Kidney epithelial cell (primary cell): Measurements from ENCODE around the gene RASA1. TPM values are rescaled to one million over a fixed set of nuclear protein-coding genes. Genes with fewer than 3 reads are reported as not detected.
A peak's percentile ranks its signal among the peaks of the same experiment; 100 is the strongest.
"Not testable (repeated sequence)": the region's sequence is repeated elsewhere in the genome, so short reads cannot be mapped to it uniquely, and the experiment has no call there.

ENCODE experiments used
- DNase-seq: peaks from one replicate; pipeline ENCODE4 v3.0.0-alpha.2; 2010; ENCODE audit warnings: low read depth
- H3K27me3 ChIP-seq: 2 replicates; pipeline ENCODE4 v1.6.0; 2011; ENCODE audit warnings: low read length; ENCODE audit not compliant: control insufficient read depth, insufficient read depth
- H3K36me3 ChIP-seq: 2 replicates; pipeline ENCODE4 v1.5.1; 2011; ENCODE audit warnings: low read length; ENCODE audit not compliant: control insufficient read depth, insufficient read depth
- H3K4me3 ChIP-seq: 2 replicates; pipeline ENCODE4 v1.5.1; 2011; ENCODE audit warnings: low read depth, mild to moderate bottlenecking, control low read depth, low read length
- total RNA-seq: library from RNA; depleted of rRNA; stranded (reverse); fragments of >200 nt; gene quantifications from 2 replicates; pipeline ENCODE4 v1.2.3, GENCODE V29; 2015
- TF ChIP-seq, protein P1 (sequence below): IDR thresholded peaks from 2 replicates; pipeline ENCODE4 v1.5.1; 2011; ENCODE audit warnings: mild to moderate bottlenecking, moderate library complexity, low read length, control low read depth, inconsistent platforms; ENCODE audit not compliant: insufficient read depth, poor library complexity, severe bottlenecking

The RASA1 gene
- total RNA-seq, 1 donor from 2014 or later, result 42.8 TPM

DNA sequence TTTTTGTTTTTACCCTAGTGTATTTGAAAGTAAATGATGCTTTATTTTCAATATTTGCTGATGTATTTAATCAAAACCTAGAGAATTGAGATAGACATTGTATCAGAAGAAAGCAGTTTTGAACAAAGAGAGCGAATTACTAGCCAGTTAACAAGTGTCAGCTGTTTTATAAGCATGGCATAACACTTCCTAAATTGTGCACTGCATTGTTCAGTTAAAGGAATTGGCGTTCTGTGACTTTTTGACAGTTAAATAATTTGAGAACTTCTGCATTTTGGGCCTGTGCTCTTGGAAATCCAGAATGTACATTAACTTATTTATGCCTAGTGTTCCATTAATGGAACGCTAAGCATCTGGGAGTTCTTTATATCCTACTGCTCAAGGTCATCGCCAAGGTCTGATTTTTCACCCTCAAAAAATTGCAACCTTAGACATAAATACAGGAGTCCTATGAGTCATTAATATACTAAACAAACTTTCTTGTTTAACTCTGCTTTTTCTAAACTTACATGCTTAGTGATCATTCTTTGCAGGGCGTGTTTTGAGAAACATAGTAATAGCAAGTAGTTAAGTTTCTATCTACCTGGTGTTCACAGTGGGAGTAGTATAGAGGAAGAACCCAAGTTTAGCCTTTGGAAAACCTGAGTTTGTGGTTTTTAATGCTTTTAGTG lies 31.1 kb downstream of the RASA1 start:
- no peaks in the 10 kb centered on the region for H3K27me3 ChIP-seq
- DNase-seq, result no peak
- H3K4me3 ChIP-seq, result no peak overlapping the region
- TF ChIP-seq, protein P1, sequence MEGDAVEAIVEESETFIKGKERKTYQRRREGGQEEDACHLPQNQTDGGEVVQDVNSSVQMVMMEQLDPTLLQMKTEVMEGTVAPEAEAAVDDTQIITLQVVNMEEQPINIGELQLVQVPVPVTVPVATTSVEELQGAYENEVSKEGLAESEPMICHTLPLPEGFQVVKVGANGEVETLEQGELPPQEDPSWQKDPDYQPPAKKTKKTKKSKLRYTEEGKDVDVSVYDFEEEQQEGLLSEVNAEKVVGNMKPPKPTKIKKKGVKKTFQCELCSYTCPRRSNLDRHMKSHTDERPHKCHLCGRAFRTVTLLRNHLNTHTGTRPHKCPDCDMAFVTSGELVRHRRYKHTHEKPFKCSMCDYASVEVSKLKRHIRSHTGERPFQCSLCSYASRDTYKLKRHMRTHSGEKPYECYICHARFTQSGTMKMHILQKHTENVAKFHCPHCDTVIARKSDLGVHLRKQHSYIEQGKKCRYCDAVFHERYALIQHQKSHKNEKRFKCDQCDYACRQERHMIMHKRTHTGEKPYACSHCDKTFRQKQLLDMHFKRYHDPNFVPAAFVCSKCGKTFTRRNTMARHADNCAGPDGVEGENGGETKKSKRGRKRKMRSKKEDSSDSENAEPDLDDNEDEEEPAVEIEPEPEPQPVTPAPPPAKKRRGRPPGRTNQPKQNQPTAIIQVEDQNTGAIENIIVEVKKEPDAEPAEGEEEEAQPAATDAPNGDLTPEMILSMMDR, result no peak
- H3K36me3 ChIP-seq, result no peaks in the 10 kb centered on the region

DNA sequence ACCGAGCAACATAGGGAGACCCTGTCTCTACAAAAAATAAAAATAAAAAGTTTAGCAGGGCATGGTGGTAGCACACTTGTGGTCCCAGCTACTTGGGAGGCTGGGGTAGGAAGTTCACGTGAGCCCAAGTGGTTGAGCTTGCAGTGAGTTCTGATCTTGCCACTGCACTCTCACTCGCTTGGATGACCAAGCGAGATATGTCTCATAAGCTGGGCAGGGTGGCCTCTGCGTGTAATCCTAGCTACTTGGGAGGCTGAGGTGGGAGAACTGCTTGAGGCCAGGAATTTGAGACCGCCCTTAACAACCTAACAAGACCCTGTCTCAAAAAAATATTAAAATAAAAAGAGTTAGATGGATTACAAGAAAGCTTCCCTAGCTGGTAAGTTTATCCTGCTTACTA lies 32.5 kb downstream of the RASA1 start:
- TF ChIP-seq, protein P1, result no peak
- Histone ChIP-seq H3K36me3 (no peaks in the 10 kb centered on the region), H3K27me3 (no peaks in the 10 kb centered on the region), H3K4me3 (no peak overlapping the region)
- DNase-seq, result no peak

DNA sequence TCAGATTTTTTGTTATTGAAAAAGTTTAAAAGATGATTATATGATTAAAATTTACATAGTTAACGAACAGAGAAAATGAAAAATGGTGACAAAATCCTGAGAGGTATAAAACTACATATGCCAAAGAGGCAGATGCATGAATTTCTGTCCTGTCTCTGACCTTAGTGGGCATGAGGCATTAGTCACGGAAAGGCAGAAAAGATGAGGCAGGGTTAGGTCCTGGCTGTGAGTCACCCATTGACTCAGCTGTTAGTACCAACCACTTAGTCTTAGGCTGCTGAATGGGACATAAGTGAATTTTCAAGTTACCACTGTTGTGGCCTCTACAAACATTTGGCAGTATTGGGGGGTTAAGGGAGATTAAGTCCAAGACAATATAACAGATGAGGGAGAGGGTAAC lies 33.1 kb downstream of the RASA1 start:
- TF ChIP-seq, protein P1, result no peak
- DNase-seq, result peak; percentile 90
- Histone ChIP-seq H3K4me3 (no peak overlapping the region), H3K36me3 (no peaks in the 10 kb centered on the region), H3K27me3 (no peaks in the 10 kb centered on the region)

DNA sequence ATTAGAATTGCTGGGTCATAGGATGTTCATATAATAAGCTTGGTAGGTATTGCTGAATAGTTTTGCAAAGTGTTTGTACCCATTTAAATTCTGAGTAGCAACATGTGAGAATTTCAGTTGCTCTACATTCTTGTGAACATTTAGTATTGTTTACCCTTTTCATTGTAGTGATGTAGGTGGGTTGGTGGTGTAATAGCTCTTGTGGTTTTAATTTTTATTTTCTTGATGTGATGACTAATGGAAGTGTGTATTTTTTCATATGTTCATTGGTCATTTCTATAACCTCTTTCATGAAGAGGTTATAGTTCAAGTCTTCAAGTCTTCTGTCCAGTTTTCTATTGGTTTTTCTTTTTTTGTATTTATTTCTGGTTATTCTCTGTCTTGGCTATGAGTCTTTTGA lies 34.4 kb downstream of the RASA1 start:
- Histone ChIP-seq H3K4me3 (no peak overlapping the region), H3K27me3 (no peaks in the 10 kb centered on the region), H3K36me3 (no peaks in the 10 kb centered on the region)
- TF ChIP-seq, protein P1, result no peak
- no peak for DNase-seq

DNA sequence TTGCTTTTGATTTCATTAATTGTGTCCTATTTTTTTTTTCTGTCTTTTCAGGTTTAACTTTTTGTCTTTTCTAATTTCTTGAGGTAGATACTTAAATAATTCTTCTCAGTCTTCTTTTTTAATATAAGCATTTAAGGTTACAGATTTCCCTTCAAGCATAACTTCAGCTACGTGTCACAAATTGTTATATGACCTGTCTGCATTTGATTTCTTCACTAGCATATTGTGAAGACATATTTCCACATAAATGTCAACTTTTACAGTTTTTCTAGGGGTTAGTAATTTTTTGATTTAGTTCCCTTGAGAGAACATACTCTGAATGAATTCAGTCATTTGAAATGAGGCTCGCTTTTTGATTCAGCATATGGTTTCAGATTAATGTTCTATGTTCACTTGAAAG lies 35.6 kb downstream of the RASA1 start:
- H3K27me3 ChIP-seq, result no peaks in the 10 kb centered on the region
- no peak overlapping the region for H3K4me3 ChIP-seq
- DNase-seq, result no peak
- H3K36me3 ChIP-seq, result no peaks in the 10 kb centered on the region
- TF ChIP-seq, protein P1, result no peak

DNA sequence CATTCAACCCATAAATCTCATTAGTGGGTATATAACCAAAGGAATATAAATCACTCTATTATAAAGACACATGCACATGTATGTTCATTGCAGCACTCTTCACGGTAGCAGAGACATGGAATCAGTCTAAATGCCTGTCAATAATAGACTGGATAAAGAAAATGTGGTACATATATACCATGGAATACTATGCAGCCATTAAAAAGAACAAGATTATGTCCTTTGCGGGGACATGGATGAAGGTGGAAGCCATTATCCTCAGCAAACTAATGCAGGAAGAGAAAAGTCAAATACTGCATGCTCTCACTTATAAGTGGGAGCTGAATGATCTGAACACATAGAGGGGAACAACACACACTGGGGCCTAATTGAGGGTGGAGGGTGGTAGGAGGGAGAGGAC lies 38.4 kb downstream of the RASA1 start:
- not testable (repeated sequence) for H3K36me3 ChIP-seq, H3K27me3 ChIP-seq, DNase-seq, H3K4me3 ChIP-seq
